IPS DF 4.7 (cell line): ENCODE measurements around the gene NMT1.
"Not testable (repeated sequence)": the region's sequence is repeated elsewhere in the genome, so short reads cannot be mapped to it uniquely, and the experiment has no call there.

Experiments used
- DNase-seq: peaks from one replicate; pipeline ENCODE4 v3.0.0-alpha.2; 2013; ENCODE audit warnings: low spot score; ENCODE audit errors: extremely low read depth

The NMT1 gene

GRCh38 chr17:45117848-45118646 lies 56.9 kb downstream of the NMT1 start:
- DNase-seq = no peak

- DNase-seq = no peak
Measured at GRCh38 chr17:45118691-45119090, 57.6 kb downstream of the NMT1 start.

- no peak for DNase-seq
Measured at GRCh38 chr17:45119964-45120363, 58.8 kb downstream of the NMT1 start.

- no peak for DNase-seq
Measured at GRCh38 chr17:45120558-45120957, 59.4 kb downstream of the NMT1 start.

GRCh38 chr17:45121055-45121454 lies 59.9 kb downstream of the NMT1 start:
- DNase-seq = no peak

- DNase-seq = no peak
Measured at GRCh38 chr17:45123076-45123770, 62.1 kb downstream of the NMT1 start.

GRCh38 chr17:45123930-45124796 lies 63.0 kb downstream of the NMT1 start:
- no peak for DNase-seq

GRCh38 chr17:45124797-45125122 lies 63.6 kb downstream of the NMT1 start:
- DNase-seq = not testable (repeated sequence)

GRCh38 chr17:45125509-45125908 lies 64.4 kb downstream of the NMT1 start:
- no peak for DNase-seq

- DNase-seq = no peak
Measured at GRCh38 chr17:45127207-45127547, 66.1 kb downstream of the NMT1 start.

- no peak for DNase-seq
Measured at GRCh38 chr17:45127548-45128300, 66.6 kb downstream of the NMT1 start.

- DNase-seq = no peak
Measured at GRCh38 chr17:45128331-45128730, 67.2 kb downstream of the NMT1 start.

GRCh38 chr17:45128989-45129388 lies 67.9 kb downstream of the NMT1 start:
- DNase-seq = no peak

GRCh38 chr17:45129426-45129939 lies 68.4 kb downstream of the NMT1 start:
- no peak for DNase-seq

- no peak for DNase-seq
Measured at GRCh38 chr17:45129940-45130680, 69.0 kb downstream of the NMT1 start.

GRCh38 chr17:45130681-45131615 lies 69.8 kb downstream of the NMT1 start:
- DNase-seq = no peak

- no peak for DNase-seq
Measured at GRCh38 chr17:45131616-45132319, 70.7 kb downstream of the NMT1 start.

- no peak for DNase-seq
Measured at GRCh38 chr17:45132320-45132571, 71.1 kb downstream of the NMT1 start, which contains the start of gene PLCD3. Gene PLCD3 (minus strand): TSS chr17:45132515. CDS start chr17:45132410, 105 bp downstream.
